Measurements from ENCODE around the gene NHERF1.

DNA sequence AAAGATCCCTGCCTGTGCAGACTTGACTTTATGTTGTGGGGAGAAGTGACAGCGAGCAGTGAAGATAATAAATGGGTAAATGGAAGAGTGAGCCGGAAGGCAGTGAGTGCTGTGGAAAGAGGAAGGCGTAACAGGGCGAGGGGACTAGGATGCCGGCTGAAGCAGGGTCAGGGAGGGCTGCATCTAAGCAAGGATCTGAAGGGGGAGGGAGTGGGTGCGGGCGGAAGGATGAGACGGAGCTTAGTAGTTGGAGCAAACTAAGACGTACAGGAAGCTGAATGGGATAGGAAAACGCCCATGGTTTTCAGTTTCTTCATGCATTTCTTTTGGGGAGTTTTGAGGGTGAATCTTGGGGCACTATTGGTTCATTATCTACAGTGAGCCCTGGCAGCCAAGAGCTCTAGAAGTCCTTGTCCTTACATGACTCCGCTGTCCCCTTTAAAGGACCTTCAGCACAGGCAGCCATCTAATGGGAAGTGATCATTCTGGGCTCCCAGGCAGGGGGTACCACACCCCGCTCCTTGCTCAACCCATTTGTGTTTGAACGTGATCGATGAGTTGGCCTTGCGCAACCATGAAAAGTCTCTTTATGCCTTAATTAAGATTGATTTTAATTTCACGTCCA, 38.1 kb downstream of the NHERF1 start:
- no peak for TF ChIP-seq POLR2A (IDR thresholded peaks at IDR 0.05)
- TF ChIP-seq, protein P1, sequence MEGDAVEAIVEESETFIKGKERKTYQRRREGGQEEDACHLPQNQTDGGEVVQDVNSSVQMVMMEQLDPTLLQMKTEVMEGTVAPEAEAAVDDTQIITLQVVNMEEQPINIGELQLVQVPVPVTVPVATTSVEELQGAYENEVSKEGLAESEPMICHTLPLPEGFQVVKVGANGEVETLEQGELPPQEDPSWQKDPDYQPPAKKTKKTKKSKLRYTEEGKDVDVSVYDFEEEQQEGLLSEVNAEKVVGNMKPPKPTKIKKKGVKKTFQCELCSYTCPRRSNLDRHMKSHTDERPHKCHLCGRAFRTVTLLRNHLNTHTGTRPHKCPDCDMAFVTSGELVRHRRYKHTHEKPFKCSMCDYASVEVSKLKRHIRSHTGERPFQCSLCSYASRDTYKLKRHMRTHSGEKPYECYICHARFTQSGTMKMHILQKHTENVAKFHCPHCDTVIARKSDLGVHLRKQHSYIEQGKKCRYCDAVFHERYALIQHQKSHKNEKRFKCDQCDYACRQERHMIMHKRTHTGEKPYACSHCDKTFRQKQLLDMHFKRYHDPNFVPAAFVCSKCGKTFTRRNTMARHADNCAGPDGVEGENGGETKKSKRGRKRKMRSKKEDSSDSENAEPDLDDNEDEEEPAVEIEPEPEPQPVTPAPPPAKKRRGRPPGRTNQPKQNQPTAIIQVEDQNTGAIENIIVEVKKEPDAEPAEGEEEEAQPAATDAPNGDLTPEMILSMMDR (IDR thresholded peaks at IDR 0.05), result no peak
